DOHH2 (cell line): ENCODE results near the gene FAM8A1.
"Not testable (repeated sequence)": the region's sequence is repeated elsewhere in the genome, so short reads cannot be mapped to it uniquely, and the experiment has no call there.

Source experiments
- H3F3A ChIP-seq: fragments of 200-600 bp; sonication (generic), shearing (Covaris generic); 2 replicates; pipeline ENCODE4 v1.6.0; 2016; ENCODE audit warnings: antibody characterized with exemption, mild to moderate bottlenecking; ENCODE audit not compliant: control insufficient read depth, insufficient read depth
- H3K27ac ChIP-seq: fragments of 200-600 bp; sonication (generic); 2 replicates; pipeline ENCODE4 v1.5.1; 2014; ENCODE audit warnings: low read depth, mild to moderate bottlenecking, low read length, moderate library complexity
- H3K27me3 ChIP-seq: fragments of 200-600 bp; sonication (generic); 2 replicates; pipeline ENCODE4 v1.6.1; 2014; ENCODE audit warnings: mild to moderate bottlenecking, low read length, mixed read lengths; ENCODE audit not compliant: control insufficient read depth
- H3K36me3 ChIP-seq: fragments of 200-600 bp; sonication (generic); 2 replicates; pipeline ENCODE4 v1.6.1; 2014; ENCODE audit warnings: mild to moderate bottlenecking, low read length, moderate library complexity, mixed read lengths; ENCODE audit not compliant: control insufficient read depth
- H3K4me1 ChIP-seq: fragments of 200-600 bp; sonication (generic); 2 replicates; pipeline ENCODE4 v1.6.1; 2014; ENCODE audit warnings: mild to moderate bottlenecking, low read length, mixed read lengths; ENCODE audit not compliant: control insufficient read depth
- H3K4me2 ChIP-seq: fragments of 200-600 bp; sonication (generic); 2 replicates; pipeline ENCODE4 v1.6.0; 2014; ENCODE audit warnings: mild to moderate bottlenecking, low read length, moderate library complexity
- H3K4me3 ChIP-seq: fragments of 200-600 bp; sonication (generic); 2 replicates; pipeline ENCODE4 v1.5.1; 2014; ENCODE audit warnings: mild to moderate bottlenecking, low read length, mixed read lengths
- H3K79me2 ChIP-seq: fragments of 200-600 bp; sonication (generic); 2 replicates; pipeline ENCODE4 v1.6.1; 2014; ENCODE audit warnings: mild to moderate bottlenecking, low read length, mixed read lengths; ENCODE audit not compliant: control insufficient read depth
- H3K9me2 ChIP-seq: fragments of 200-600 bp; sonication (generic); replicated peaks from 2 replicates; pipeline ENCODE4 v1.6.1; 2014; ENCODE audit warnings: mild to moderate bottlenecking, low read length, mixed read lengths; ENCODE audit not compliant: control insufficient read depth
- H3K9me3 ChIP-seq: fragments of 200-600 bp; sonication (generic); 2 replicates; pipeline ENCODE4 v1.6.1; 2014; ENCODE audit warnings: antibody characterized with exemption, low read length, mixed read lengths; ENCODE audit not compliant: control insufficient read depth, insufficient read depth
- H4K20me1 ChIP-seq: fragments of 200-600 bp; sonication (generic); 2 replicates; pipeline ENCODE4 v1.6.0; 2014; ENCODE audit warnings: low read depth, mild to moderate bottlenecking, antibody characterized with exemption, low read length, moderate library complexity; ENCODE audit not compliant: control insufficient read depth, insufficient read depth
- CTCF ChIP-seq: fragments of 200-600 bp; sonication (generic); IDR thresholded peaks from one replicate; pipeline ENCODE4 v1.5.1; 2014; ENCODE audit warnings: antibody characterized with exemption, mild to moderate bottlenecking, low read depth, low read length; ENCODE audit not compliant: poor library complexity, severe bottlenecking
- EZH2phosphoT487 ChIP-seq: fragments of 200-600 bp; sonication (generic); IDR thresholded peaks from 2 replicates; pipeline ENCODE4 v1.6.1; 2017; ENCODE audit warnings: borderline replicate concordance, mild to moderate bottlenecking, antibody characterized with exemption, low read length, moderate library complexity, mixed read lengths

FAM8A1 gene

GRCh38 chr6:17577059-17577458 is 23.0 kb upstream of the FAM8A1 start:
- H3K4me3 ChIP-seq: no peak overlapping the region
- H3K4me2 ChIP-seq: no peak overlapping the region
- H3K4me1 ChIP-seq: no peaks in the 10 kb centered on the region
- H3K79me2 ChIP-seq: no peaks in the 10 kb centered on the region
- H3F3A ChIP-seq: no peaks in the 10 kb centered on the region
- TF ChIP-seq CTCF: no peak
- no peak for TF ChIP-seq EZH2phosphoT487
- no peaks in the 10 kb centered on the region for H3K27me3 ChIP-seq
- H3K9me3 ChIP-seq: peaks cover 4% of the 10 kb centered on the region; the same call in 1 of the 2 replicates
- no peaks in the 10 kb centered on the region for H3K9me2 ChIP-seq
- H3K36me3 ChIP-seq: no peaks in the 10 kb centered on the region
- H4K20me1 ChIP-seq: no peaks in the 10 kb centered on the region
- H3K27ac ChIP-seq: no peak overlapping the region

GRCh38 chr6:17580518-17581048 is 19.5 kb upstream of the FAM8A1 start:
- Histone ChIP-seq H3K27me3 (no peaks in the 10 kb centered on the region), H4K20me1 (no peaks in the 10 kb centered on the region), H3K4me2 (no peak overlapping the region), H3K79me2 (no peaks in the 10 kb centered on the region), H3K4me1 (0 out of 2 replicates have a peak, but pooled peaks cover 3% of the 10 kb centered on the region), H3K27ac (no peak overlapping the region), H3F3A (no peaks in the 10 kb centered on the region), H3K36me3 (no peaks in the 10 kb centered on the region), H3K9me3 (peaks cover 4% of the 10 kb centered on the region; the same call in 1 of the 2 replicates), H3K9me2 (no peaks in the 10 kb centered on the region), H3K4me3 (no peak overlapping the region)
- TF ChIP-seq EZH2phosphoT487 (no peak), CTCF (no peak)

- H3K27me3 ChIP-seq, H3K4me3 ChIP-seq, H3K4me1 ChIP-seq, H3K9me2 ChIP-seq, H3K4me2 ChIP-seq, H3K9me3 ChIP-seq, H3K27ac ChIP-seq, H3K36me3 ChIP-seq, H4K20me1 ChIP-seq, H3K79me2 ChIP-seq, H3F3A ChIP-seq: not testable (repeated sequence)
Measured at GRCh38 chr6:17581282-17581681, 18.8 kb upstream of the FAM8A1 start.

GRCh38 chr6:17583811-17584210 is 16.3 kb upstream of the FAM8A1 start:
- H3F3A ChIP-seq: no peaks in the 10 kb centered on the region
- no peaks in the 10 kb centered on the region for H4K20me1 ChIP-seq
- TF ChIP-seq CTCF: no peak
- TF ChIP-seq EZH2phosphoT487: no peak
- H3K36me3 ChIP-seq: no peaks in the 10 kb centered on the region
- H3K4me2 ChIP-seq: no peak overlapping the region
- H3K79me2 ChIP-seq: no peaks in the 10 kb centered on the region
- no peaks in the 10 kb centered on the region for H3K9me2 ChIP-seq
- H3K9me3 ChIP-seq: peaks cover 4% of the 10 kb centered on the region; the same call in 1 of the 2 replicates
- no peak overlapping the region for H3K27ac ChIP-seq
- 0 out of 2 replicates have a peak, but pooled peaks cover 3% of the 10 kb centered on the region for H3K4me1 ChIP-seq
- no peaks in the 10 kb centered on the region for H3K27me3 ChIP-seq
- H3K4me3 ChIP-seq: no peak overlapping the region
